IMR-90 (cell line): ENCODE measurements around the gene TRMT13. TPM values are rescaled to one million over a fixed set of nuclear protein-coding genes. Genes with fewer than 3 reads are reported as not detected.

ENCODE experiments used
- microRNA-seq, 2 experiments: library from miRNA; stranded (forward) in 1 of 2; unstranded in 1 of 2; fragments of 10-50 nt in 1 of 2; fragments of <30 nt in 1 of 2; gene quantifications in 1 of 2; microRNA quantifications in 1 of 2; one replicate each; pipeline versions ENCODE3 to v1.1.0; 2013 to 2020; ENCODE audit not compliant: insufficient read depth in 1 of 2, insufficient read length in 1 of 2, unreplicated experiment in 1 of 2
- polyA plus RNA-seq, 3 experiments: library from polyadenylated mRNA; depleted of rRNA; stranded (reverse); fragments of >200 nt; gene quantifications; 2 replicates each; pipeline ENCODE4 v1.2.3, GENCODE V29; 2012; ENCODE audit warnings: low replicate concordance in 1 of 3
- small RNA-seq, 5 experiments: library from RNA; depleted of rRNA; stranded (forward); fragments of <200 nt; gene quantifications; one replicate each; pipeline ENCODE3, GENCODE V24; 2012
- total RNA-seq: library from RNA; depleted of rRNA; stranded (reverse); fragments of >200 nt; gene quantifications from 2 replicates; pipeline ENCODE4 v1.2.3, GENCODE V29; 2012; rRNA removed

Gene TRMT13
- total and polyA plus RNA-seq, 2 of the 4 experiments (the other 2 are of a cell fraction): 5.2 to 7.7 TPM

Small RNA genes lying within 50 kb of the gene (microRNA-seq; reads per million reads assigned to microRNA genes)
- gene AC093019.1 (ENCODE audit: insufficient read depth, insufficient read length) (not detected), gene RPL23AP90 (ENCODE audit: insufficient read depth, insufficient read length) (not detected)

Small RNA genes lying within 50 kb of the gene (small RNA-seq; reads per million reads assigned to genes)
- 0 reads per million in 5 experiments for gene AC093019.1
- gene RPL23AP90: 0 reads per million in 5 experiments

Other genes with a start within 250 kb of the TRMT13 start
- 13.6 and 34.4 TPM in 2 replicates for gene SLC35A3, start 163.2 kb upstream of the TRMT13 start, total RNA-seq
- 6.8 and 9.6 TPM in 2 replicates for gene SLC35A3, start 163.2 kb upstream of the TRMT13 start, polyA plus RNA-seq (2012; rRNA removed)
- 2.7 and 5.0 TPM in 2 replicates for gene SASS6, start 233 bp upstream of the TRMT13 start, total RNA-seq
- 0.69 and 1.1 TPM in 2 replicates for gene SASS6, start 233 bp upstream of the TRMT13 start, polyA plus RNA-seq (2012; rRNA removed)
- gene LRRC39, start 45.1 kb downstream of the TRMT13 start, total RNA-seq: 0.36 and 0.56 TPM in 2 replicates
- gene LRRC39, start 45.1 kb downstream of the TRMT13 start, polyA plus RNA-seq (2012; rRNA removed): 0.16 and 0.48 TPM in 2 replicates
- gene DBT, start 116.7 kb downstream of the TRMT13 start, total RNA-seq: 3.8 and 7.5 TPM in 2 replicates
- gene DBT, start 116.7 kb downstream of the TRMT13 start, polyA plus RNA-seq (2012; rRNA removed): 2.4 and 3.4 TPM in 2 replicates
- 29.6 and 45.3 TPM in 2 replicates for gene RTCA, start 133.1 kb downstream of the TRMT13 start, total RNA-seq
- gene RTCA, start 133.1 kb downstream of the TRMT13 start, polyA plus RNA-seq (2012; rRNA removed): 26.0 and 26.9 TPM in 2 replicates
- gene CDC14A, start 219.3 kb downstream of the TRMT13 start, total RNA-seq: 3.0 and 3.9 TPM in 2 replicates
- 1.5 and 1.7 TPM in 2 replicates for gene CDC14A, start 219.3 kb downstream of the TRMT13 start, polyA plus RNA-seq (2012; rRNA removed)